Epithelial cell of proximal tubule (primary cell): ENCODE data around the gene DCAF12. TPM values are rescaled to one million over a fixed set of nuclear protein-coding genes. Genes with fewer than 3 reads are reported as not detected.

Experiments
- DNase-seq: peaks from one replicate; pipeline ENCODE4 v3.0.0-alpha.2; 2011; ENCODE audit warnings: low read depth
- H3K4me3 ChIP-seq: 2 replicates; pipeline ENCODE4 v1.5.1; 2011; ENCODE audit warnings: low read depth, mild to moderate bottlenecking, low read length
- total RNA-seq: library from RNA; depleted of rRNA; stranded (reverse); fragments of >200 nt; gene quantifications from 2 replicates; pipeline ENCODE4 v1.2.3, GENCODE V29; 2015
- TF ChIP-seq, protein P1 (sequence below): conservative IDR thresholded peaks from 2 replicates; pipeline ENCODE4 v1.5.1; 2012; ENCODE audit warnings: low read depth, mild to moderate bottlenecking, low read length

The DCAF12 gene
- total RNA-seq, 1 donor from 2014 or later = 26.2 TPM

DNA sequence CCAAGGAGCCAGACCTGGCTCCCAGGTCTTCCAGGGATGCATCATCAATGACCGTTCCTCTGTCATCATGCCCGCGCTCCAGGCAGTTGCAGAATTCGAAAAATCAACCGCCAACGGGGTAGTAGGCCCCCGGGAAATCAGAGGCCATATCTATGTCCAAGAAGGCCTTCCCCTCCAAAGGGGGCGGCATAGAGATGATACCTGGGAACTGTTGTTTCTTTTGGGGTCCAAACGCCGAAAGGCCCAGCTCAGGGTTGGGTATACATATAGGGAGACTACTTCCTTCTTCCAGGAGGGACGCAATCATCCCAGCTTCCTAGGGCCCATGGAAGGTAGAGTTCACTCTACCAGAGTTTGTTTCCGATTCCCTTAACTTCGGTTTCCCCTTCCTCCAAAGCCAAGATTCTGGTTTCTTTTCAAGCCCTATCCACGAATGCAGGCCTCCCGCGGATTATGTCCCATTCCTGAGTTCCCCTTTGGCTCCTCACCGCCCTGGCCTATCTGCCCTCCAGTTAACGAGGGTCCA lies 754 bp downstream of the DCAF12 start:
- peak overlapping the region; percentile 94 for H3K4me3 ChIP-seq
- TF ChIP-seq, protein P1, sequence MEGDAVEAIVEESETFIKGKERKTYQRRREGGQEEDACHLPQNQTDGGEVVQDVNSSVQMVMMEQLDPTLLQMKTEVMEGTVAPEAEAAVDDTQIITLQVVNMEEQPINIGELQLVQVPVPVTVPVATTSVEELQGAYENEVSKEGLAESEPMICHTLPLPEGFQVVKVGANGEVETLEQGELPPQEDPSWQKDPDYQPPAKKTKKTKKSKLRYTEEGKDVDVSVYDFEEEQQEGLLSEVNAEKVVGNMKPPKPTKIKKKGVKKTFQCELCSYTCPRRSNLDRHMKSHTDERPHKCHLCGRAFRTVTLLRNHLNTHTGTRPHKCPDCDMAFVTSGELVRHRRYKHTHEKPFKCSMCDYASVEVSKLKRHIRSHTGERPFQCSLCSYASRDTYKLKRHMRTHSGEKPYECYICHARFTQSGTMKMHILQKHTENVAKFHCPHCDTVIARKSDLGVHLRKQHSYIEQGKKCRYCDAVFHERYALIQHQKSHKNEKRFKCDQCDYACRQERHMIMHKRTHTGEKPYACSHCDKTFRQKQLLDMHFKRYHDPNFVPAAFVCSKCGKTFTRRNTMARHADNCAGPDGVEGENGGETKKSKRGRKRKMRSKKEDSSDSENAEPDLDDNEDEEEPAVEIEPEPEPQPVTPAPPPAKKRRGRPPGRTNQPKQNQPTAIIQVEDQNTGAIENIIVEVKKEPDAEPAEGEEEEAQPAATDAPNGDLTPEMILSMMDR = peak; percentile 9
- no peak for DNase-seq

DNA sequence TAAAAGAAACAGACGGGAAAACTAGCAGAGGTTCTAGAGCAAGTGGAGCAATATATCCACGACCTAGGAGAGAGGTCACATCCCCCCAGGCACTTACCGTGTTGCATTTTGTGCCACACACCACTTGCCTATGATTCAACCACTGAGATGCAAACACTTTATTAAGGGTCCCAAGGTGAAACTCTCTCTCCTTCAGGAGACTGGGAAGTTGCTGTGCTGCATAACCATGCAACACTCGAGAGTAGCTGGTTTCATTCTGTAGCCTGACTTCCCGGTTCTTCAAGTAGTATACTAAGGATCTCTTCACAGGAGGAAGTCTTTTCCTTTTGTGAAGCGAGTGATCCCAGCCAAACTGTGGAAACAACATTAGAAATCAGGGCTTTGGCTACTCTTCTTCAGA lies 1.6 kb downstream of the DCAF12 start:
- TF ChIP-seq, protein P1 = no peak
- H3K4me3 ChIP-seq = peak overlapping the region; percentile 94
- DNase-seq = no peak

DNA sequence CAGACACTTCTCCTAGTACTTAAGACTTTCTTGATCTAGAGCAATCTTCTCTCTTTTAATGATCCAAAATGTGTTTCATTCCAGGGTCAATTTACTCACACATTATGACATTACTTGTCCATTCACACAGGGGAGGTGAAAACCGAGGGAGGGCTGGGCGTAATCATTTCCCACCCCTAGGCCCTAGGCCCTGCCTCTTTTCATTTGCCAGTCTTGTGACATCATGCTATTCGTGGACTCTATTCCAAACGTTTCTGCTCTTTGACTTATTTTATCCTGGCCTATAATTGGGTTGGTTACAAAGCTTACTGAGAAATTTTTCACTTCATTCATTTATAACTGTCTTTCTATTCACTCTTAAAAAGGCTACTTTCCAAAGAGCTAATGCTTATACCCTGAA lies 2.4 kb downstream of the DCAF12 start:
- no peak for DNase-seq
- TF ChIP-seq, protein P1 = no peak
- H3K4me3 ChIP-seq = no peak overlapping the region

DNA sequence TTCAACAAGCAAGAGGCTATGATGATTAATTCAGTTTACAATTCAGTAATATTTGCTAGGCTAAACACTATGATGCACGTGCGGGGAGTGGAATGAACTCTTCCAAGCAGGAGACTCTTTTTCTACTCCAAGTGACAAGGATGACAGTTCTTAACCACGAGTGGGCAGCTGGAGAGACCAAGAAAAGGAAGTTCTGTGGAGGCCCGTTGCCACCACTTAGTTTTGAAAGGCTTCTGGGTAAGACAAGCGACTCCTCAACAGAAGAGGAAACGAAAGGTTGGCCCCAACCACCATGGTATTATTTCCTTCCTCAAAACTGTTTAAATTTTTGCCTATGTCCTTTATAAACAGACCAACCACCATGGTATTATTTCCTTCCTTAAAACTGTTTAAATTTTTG lies 2.8 kb downstream of the DCAF12 start:
- no peak for DNase-seq
- no peak overlapping the region for H3K4me3 ChIP-seq
- TF ChIP-seq, protein P1 = no peak

DNA sequence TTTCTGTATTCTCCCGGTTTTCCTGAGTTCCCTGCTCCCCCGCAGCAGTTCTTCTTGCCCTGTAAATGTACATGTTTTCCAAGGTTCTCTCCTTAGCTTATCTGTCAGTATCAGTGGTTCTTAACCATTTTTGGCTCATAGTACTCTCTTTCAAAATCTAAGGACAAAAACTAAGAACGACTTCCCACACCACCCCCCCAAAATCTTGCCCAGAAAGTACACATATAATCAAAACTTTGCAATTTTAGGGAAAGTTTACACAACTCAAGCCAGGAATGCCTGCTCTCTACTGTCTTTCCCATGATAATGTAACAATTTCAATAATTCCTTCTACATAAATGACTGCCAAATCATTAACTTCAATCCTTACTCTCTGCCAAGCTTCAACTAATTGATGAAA lies 4.5 kb downstream of the DCAF12 start:
- no peak overlapping the region for H3K4me3 ChIP-seq
- TF ChIP-seq, protein P1 = no peak
- no peak for DNase-seq

DNA sequence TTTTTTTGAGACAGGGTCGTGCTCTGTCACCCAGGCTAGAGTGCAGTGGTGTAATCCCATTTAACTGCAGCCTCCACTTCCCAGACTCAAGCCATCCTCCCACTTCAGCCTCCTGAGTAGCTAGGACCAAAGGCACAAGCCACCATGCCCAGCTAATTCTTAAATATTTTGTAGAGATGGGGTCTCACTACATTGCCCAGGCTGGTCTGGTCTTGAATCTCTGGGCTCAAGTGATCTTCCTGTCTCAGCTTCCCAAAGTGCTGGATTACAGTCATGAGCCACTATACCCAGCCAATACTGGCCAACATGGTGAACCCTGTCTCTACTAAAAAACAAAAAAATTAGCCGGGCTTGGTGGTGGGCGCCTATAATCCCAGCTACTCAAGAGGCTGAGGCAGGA lies 6.8 kb downstream of the DCAF12 start:
- no peak overlapping the region for H3K4me3 ChIP-seq
- no peak for DNase-seq
- TF ChIP-seq, protein P1 = no peak

DNA sequence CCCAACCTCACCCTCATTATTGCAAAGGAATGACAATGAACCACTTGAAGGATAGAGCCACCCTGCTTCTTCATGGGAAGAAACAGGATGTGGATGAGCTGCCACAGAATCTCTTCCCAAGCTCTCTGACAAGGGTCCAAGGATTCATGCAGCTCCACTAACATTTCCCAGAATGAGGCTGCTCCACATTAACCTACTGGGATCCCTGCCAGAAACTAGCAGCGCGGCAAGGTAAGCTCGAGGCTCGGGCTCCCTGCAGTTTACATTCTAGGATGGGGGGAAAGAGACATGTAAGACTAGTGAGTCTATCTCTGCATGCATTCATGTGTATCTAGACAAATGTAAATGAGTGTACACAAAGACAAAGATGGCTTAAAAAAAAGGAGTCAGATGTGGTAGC lies 12.1 kb downstream of the DCAF12 start:
- H3K4me3 ChIP-seq = no peak overlapping the region
- no peak for DNase-seq
- TF ChIP-seq, protein P1 = no peak
